ENCODE results near the gene CITED4.

CITED4 gene

GRCh38 chr1:40855513-40855912 lies 6.7 kb downstream of the CITED4 start:
- FAIRE-seq (no peak), DNase-seq (ENCODE audit: low spot score) (no peak)

- no peak for DNase-seq (ENCODE audit: low spot score)
- no peak for FAIRE-seq
Observed at GRCh38 chr1:40853885-40854170, 8.3 kb downstream of the CITED4 start.

- DNase-seq (ENCODE audit: low spot score) = no peak
- FAIRE-seq = no peak
Observed at GRCh38 chr1:40853113-40853884, 8.9 kb downstream of the CITED4 start.

GRCh38 chr1:40851643-40852042 lies 10.5 kb downstream of the CITED4 start:
- DNase-seq (ENCODE audit: low spot score) = no peak
- no peak for FAIRE-seq

- DNase-seq (ENCODE audit: low spot score) (peak; percentile 87), FAIRE-seq (peak; percentile 50)
Observed at GRCh38 chr1:40849801-40850592, 12.2 kb downstream of the CITED4 start.

- no peak for FAIRE-seq
- DNase-seq (ENCODE audit: low spot score) = peak; percentile 88
Observed at GRCh38 chr1:40848530-40849189, 13.5 kb downstream of the CITED4 start.

GRCh38 chr1:40847023-40847745 lies 15.0 kb downstream of the CITED4 start:
- DNase-seq (ENCODE audit: low spot score) (no peak), FAIRE-seq (no peak)

GRCh38 chr1:40845895-40846294 lies 16.3 kb downstream of the CITED4 start:
- DNase-seq (ENCODE audit: low spot score) (no peak), FAIRE-seq (no peak)

GRCh38 chr1:40844887-40845878 lies 17.0 kb downstream of the CITED4 start:
- FAIRE-seq (no peak), DNase-seq (ENCODE audit: low spot score) (no peak)

GRCh38 chr1:40844079-40844478 lies 18.1 kb downstream of the CITED4 start:
- no peak for FAIRE-seq

GRCh38 chr1:40842691-40843090 lies 19.5 kb downstream of the CITED4 start:
- FAIRE-seq (no peak), DNase-seq (ENCODE audit: low spot score) (no peak)

More at GRCh38 chr1:40844079-40844478, 18.1 kb downstream of the CITED4 start:
- DNase-seq (ENCODE audit: low spot score) = no peak

GRCh38 chr1:40842207-40842606 lies 20.0 kb downstream of the CITED4 start:
- FAIRE-seq (no peak), DNase-seq (ENCODE audit: low spot score) (no peak)

GRCh38 chr1:40841602-40842001 lies 20.6 kb downstream of the CITED4 start:
- DNase-seq (ENCODE audit: low spot score) = no peak
- no peak for FAIRE-seq

GRCh38 chr1:40840526-40841323 lies 21.4 kb downstream of the CITED4 start:
- DNase-seq (ENCODE audit: low spot score) (no peak), FAIRE-seq (no peak)

- FAIRE-seq (peak; percentile 46), DNase-seq (ENCODE audit: low spot score) (no peak)
Observed at GRCh38 chr1:40839943-40840335, 22.2 kb downstream of the CITED4 start.

- no peak for FAIRE-seq
- DNase-seq (ENCODE audit: low spot score) = no peak
Observed at GRCh38 chr1:40838980-40839942, 22.9 kb downstream of the CITED4 start.

GRCh38 chr1:40838045-40838979 lies 23.9 kb downstream of the CITED4 start:
- no peak for FAIRE-seq
- no peak for DNase-seq (ENCODE audit: low spot score)

Measured in urothelium cell line (cell line).